Esophagus squamous epithelium (tissue), 5 donors: Measurements from ENCODE around the gene PEX14. TPM values are rescaled to one million over a fixed set of nuclear protein-coding genes. Genes with fewer than 3 reads are reported as not detected.
"Not testable (repeated sequence)": the region's sequence is repeated elsewhere in the genome, so short reads cannot be mapped to it uniquely, and the experiment has no call there.

Experiments
- DNase-seq: peaks from one replicate; lab custom pipeline; 2025; lab: John Stamatoyannopoulos, UW
- H3K27ac ChIP-seq, 4 donors: fragments of 200-600 bp; sonication (generic); one replicate each; pipeline ENCODE4 v1.5.1; 2016 to 2019; ENCODE audit warnings: mild to moderate bottlenecking in 1 of 4
- H3K27me3 ChIP-seq, 4 donors: fragments of 200-600 bp; sonication (generic); 1 replicate in 3 of 4; 2 replicates in 1 of 4; pipeline versions ENCODE4 v1.5.1 to v1.6.0; 2017 to 2021; ENCODE audit warnings: antibody characterized with exemption in 1 of 4
- H3K36me3 ChIP-seq, 3 donors: fragments of 200-600 bp; sonication (generic); one replicate each; pipeline ENCODE4 v1.5.1; 2016 to 2019
- H3K4me1 ChIP-seq, 3 donors: fragments of 200-600 bp; sonication (generic); one replicate each; pipeline ENCODE4 v1.5.1; 2017 to 2019
- H3K4me3 ChIP-seq, 4 donors: fragments of 200-600 bp; sonication (generic); 1 replicate in 3 of 4; 2 replicates in 1 of 4; pipeline ENCODE4 v1.5.1; 2016 to 2019; ENCODE audit warnings: mild to moderate bottlenecking in 2 of 4, moderate library complexity in 1 of 4
- H3K9me3 ChIP-seq, 3 donors: fragments of 200-600 bp; sonication (generic); one replicate each; pipeline ENCODE4 v1.5.1; 2016 to 2019
- CTCF ChIP-seq, 6 experiments: fragments of 450-650 bp in 4 of 6; fragments of 200-600 bp in 2 of 6; sonication (generic) in 2 of 6; IDR thresholded peaks; one replicate each; pipeline ENCODE4 v1.5.1; 2016 to 2019; ENCODE audit warnings: antibody characterized with exemption in 6 of 6, mild to moderate bottlenecking in 4 of 6, moderate library complexity in 4 of 6
- POLR2A ChIP-seq, 4 donors: fragments of 450-650 bp; IDR thresholded peaks; one replicate each; pipeline ENCODE4 v1.6.1; 2017; ENCODE audit warnings: antibody characterized with exemption in 4 of 4, mild to moderate bottlenecking in 4 of 4, moderate library complexity in 3 of 4
- WGBS, 2 donors: methylation state at CpG; one replicate each; pipeline ENCODE4 v1.1.5; 2018; 5-methylcytosine and 5-hydroxymethylcytosine counted together
- intact Hi-C: fragments of 100-400 bp; cut with DNase I; formaldehyde crosslinking; loops from one replicate; pipeline ENCODE4 v1.15.0; 2022
- total RNA-seq, 4 donors: library from RNA; depleted of rRNA; stranded (reverse); fragments of >200 nt; gene quantifications; one replicate each; pipeline ENCODE4 v1.1.0, GENCODE V29; 2016
- donor health status: DM: yes; HTN: yes; CAD: no.

Gene PEX14
- total RNA-seq, 4 donors from 2014 or later = 9.4 to 22.9 (median 15.2) TPM

- intact Hi-C loops = no loop called here
- Histone ChIP-seq H3K27ac (peak overlapping the region; percentile 82 to 88 (median 86)), H3K9me3 (no peaks in the 10 kb centered on the region), H3K27me3 (no peaks in the 10 kb centered on the region), H3K36me3 (peaks cover 5 to 31% (median 6%) of the 10 kb centered on the region in 3 donors), H3K4me3 (peak overlapping the region; percentile 66 to 94 (median 82)), H3K4me1 (peaks cover 16 to 45% (median 23%) of the 10 kb centered on the region in 3 donors)
- DNase-seq = no peak
- 4 to 16% methylated on average over 13 to 16 of the region's 23 CpGs for WGBS, 2 donors
- no peak for TF ChIP-seq POLR2A (IDR thresholded peaks at IDR 0.05)
- no peak for TF ChIP-seq CTCF (IDR thresholded peaks at IDR 0.05)
These were observed 3.1 kb upstream of the PEX14 start for GRCh38 chr1:10471411-10472219.

- Histone ChIP-seq H3K36me3 (peaks cover 4 to 22% (median 6%) of the 10 kb centered on the region in 3 donors), H3K27ac (peak within 1 kb of the TSS; percentile 82 to 88 (median 86)), H3K4me1 (peaks cover 16 to 53% (median 23%) of the 10 kb centered on the region in 3 donors), H3K27me3 (no peaks in the 10 kb centered on the region), H3K9me3 (no peaks in the 10 kb centered on the region), H3K4me3 (peak within 1 kb of the TSS; percentile 66 to 94 (median 82))
- TF ChIP-seq POLR2A (IDR thresholded peaks at IDR 0.05) (peak in 3 of 4 donors; percentile 12 to 74 (median 62)), CTCF (IDR thresholded peaks at IDR 0.05) (peak in 1 of 6 experiments; percentile 16)
- 2% methylated on average over 30 to 32 of the region's 59 CpGs for WGBS, 2 donors
- intact Hi-C loops = no loop called here
- DNase-seq = peak; percentile 64
These were observed 2.3 kb upstream of the PEX14 start, which contains the start of gene DFFA for GRCh38 chr1:10472220-10473144. Gene DFFA (minus strand): TSS chr1:10472529. CDS start chr1:10472458, 71 bp downstream.

DNA sequence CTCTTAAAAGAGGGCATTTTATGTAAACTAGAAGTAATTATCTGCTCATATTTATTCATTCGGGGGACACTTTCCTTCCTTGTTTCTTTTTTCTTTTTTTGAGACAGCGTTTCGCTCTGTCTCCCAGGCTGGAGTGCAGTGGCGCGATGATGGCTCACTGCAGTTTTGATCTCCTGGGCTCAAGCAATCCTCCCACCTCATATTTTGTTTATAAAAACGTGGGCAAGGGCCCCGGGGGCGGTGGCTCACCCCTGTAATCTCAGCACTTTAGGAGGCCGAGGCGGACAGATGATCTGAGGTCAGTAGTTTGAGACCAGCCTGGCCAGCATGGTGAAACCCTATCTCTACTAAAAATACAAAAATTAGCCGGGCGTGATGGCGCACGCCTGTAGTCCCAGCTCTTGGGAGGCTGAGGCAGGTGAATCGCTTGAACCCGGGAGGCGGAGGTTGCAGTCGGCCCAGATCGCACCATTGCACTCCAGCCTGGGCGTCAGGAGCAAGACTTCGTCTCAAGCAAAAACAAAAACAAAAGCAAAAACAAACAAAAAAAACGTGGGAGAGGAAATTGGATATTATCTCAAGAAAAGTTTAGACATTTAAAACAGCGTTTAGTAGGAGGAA is 1.5 kb upstream of the PEX14 start:
- 74 to 88% methylated on average over 22 to 23 of the region's 23 CpGs for WGBS, 2 donors
- Histone ChIP-seq H3K4me3 (peak overlapping the region in 2 of 4 donors; percentile 89 to 94), H3K9me3 (no peaks in the 10 kb centered on the region), H3K36me3 (peaks cover 0 to 15% (median 4%) of the 10 kb centered on the region in 3 donors), H3K4me1 (peaks cover 16 to 61% (median 23%) of the 10 kb centered on the region in 3 donors), H3K27ac (peak overlapping the region in 3 of 4 donors; percentile 7 to 86 (median 82)), H3K27me3 (no peaks in the 10 kb centered on the region)
- TF ChIP-seq CTCF (IDR thresholded peaks at IDR 0.05) = no peak
- TF ChIP-seq POLR2A (IDR thresholded peaks at IDR 0.05) = no peak
- intact Hi-C loops = no loop called here
- DNase-seq = no peak

- Histone ChIP-seq H3K4me1 (peaks cover 19 to 67% (median 23%) of the 10 kb centered on the region in 3 donors), H3K4me3 (peak overlapping the region; percentile 70 to 90 (median 88)), H3K27ac (peak overlapping the region in 3 of 4 donors; percentile 91 to 92 (median 92))
- DNase-seq, H3K27me3 ChIP-seq, H3K9me3 ChIP-seq, H3K36me3 ChIP-seq, intact Hi-C loops: not testable (repeated sequence)
- 87 to 96% methylated on average over 8 to 10 of the region's 10 CpGs for WGBS, 2 donors
These were observed 489 bp upstream of the PEX14 start for GRCh38 chr1:10474309-10474612.

GRCh38 chr1:10475510-10475909 is 760 bp downstream of the PEX14 start:
- H3K36me3 ChIP-seq = no peaks in the 10 kb centered on the region
- no peaks in the 10 kb centered on the region for H3K27me3 ChIP-seq
- H3K4me1 ChIP-seq = peaks cover 23 to 71% (median 25%) of the 10 kb centered on the region in 3 donors
- no peaks in the 10 kb centered on the region for H3K9me3 ChIP-seq
- intact Hi-C loops = no loop called here
- no peak for DNase-seq
- 0 to 2% methylated on average over 4 to 7 of the region's 13 CpGs for WGBS, 2 donors
- H3K4me3 ChIP-seq = peak overlapping the region; percentile 70 to 90 (median 88)
- TF ChIP-seq CTCF (IDR thresholded peaks at IDR 0.05) (no peak), POLR2A (IDR thresholded peaks at IDR 0.05) (no peak)
- H3K27ac ChIP-seq = peak overlapping the region; percentile 91 to 93 (median 92)
